ENCODE results near the gene UBA6.

DNA sequence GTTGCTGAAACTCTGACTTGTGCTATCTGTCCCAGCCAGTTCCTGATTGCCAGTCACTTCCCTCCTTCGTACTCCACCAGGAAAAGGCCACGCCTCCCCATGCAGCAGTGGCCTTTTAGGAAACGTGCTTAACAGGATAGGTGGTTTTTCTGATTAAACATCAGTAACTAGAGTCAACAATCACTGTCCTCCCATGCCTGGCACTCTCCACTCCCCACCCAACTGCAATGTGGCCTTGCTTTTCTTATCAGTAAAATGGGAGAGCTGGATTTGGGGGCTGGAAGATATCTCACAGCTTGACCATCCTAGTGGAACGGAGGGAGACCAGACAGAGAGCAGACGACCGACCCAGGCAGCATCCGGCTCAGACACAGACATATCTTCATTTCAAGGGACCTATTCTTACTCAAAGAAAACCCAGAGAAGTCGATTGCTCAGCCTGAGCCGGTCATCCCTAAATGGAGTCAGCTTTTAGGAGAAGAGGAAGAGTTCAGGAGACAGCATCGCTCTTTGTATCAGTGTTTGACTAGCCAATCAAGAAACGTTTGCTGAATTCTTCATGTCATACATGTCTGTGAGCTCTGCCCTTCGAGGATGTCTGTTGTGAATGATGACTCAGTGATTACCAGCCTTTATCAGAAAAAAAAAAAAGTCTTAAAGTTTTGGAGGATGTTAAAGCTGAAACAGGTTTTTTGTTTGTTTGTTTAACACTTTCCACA is 12.7 kb upstream of the UBA6 start:
- TF ChIP-seq, protein P1, sequence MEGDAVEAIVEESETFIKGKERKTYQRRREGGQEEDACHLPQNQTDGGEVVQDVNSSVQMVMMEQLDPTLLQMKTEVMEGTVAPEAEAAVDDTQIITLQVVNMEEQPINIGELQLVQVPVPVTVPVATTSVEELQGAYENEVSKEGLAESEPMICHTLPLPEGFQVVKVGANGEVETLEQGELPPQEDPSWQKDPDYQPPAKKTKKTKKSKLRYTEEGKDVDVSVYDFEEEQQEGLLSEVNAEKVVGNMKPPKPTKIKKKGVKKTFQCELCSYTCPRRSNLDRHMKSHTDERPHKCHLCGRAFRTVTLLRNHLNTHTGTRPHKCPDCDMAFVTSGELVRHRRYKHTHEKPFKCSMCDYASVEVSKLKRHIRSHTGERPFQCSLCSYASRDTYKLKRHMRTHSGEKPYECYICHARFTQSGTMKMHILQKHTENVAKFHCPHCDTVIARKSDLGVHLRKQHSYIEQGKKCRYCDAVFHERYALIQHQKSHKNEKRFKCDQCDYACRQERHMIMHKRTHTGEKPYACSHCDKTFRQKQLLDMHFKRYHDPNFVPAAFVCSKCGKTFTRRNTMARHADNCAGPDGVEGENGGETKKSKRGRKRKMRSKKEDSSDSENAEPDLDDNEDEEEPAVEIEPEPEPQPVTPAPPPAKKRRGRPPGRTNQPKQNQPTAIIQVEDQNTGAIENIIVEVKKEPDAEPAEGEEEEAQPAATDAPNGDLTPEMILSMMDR (IDR thresholded peaks at IDR 0.05) = no peak
- TF ChIP-seq GABPA (IDR thresholded peaks at IDR 0.05; ENCODE audit: low read depth) = no peak
- no peak for TF ChIP-seq POLR2AphosphoS5 (IDR thresholded peaks at IDR 0.05; ENCODE audit: low read depth, low read length)
- no peak for TF ChIP-seq CHD2 (IDR thresholded peaks at IDR 0.05; ENCODE audit: low read length, partially characterized antibody)
